Erythroblast (primary cell): ENCODE measurements around the gene IMMP1L.

Experiments
- GATA1 ChIP-seq: IDR thresholded peaks from 2 replicates; pipeline ENCODE4 v1.6.1; 2011; ENCODE audit warnings: low read depth, mild to moderate bottlenecking, control low read depth, low read length, moderate library complexity
- POLR2A ChIP-seq: IDR thresholded peaks from 2 replicates; pipeline ENCODE4 v1.6.1; 2011; ENCODE audit warnings: mild to moderate bottlenecking, low read length

- TF ChIP-seq POLR2A (no peak), GATA1 (no peak)
These were observed 75.6 kb downstream of the IMMP1L start for GRCh38 chr11:31433851-31434250.
